GM04504 (cell line): Measurements from ENCODE around the gene ZNF317.
"Not testable (repeated sequence)": the region's sequence is repeated elsewhere in the genome, so short reads cannot be mapped to it uniquely, and the experiment has no call there.

Experiments used
- DNase-seq: peaks from one replicate; pipeline ENCODE4 v3.0.0-alpha.2; 2012; ENCODE audit warnings: low read depth

The ZNF317 gene

DNA sequence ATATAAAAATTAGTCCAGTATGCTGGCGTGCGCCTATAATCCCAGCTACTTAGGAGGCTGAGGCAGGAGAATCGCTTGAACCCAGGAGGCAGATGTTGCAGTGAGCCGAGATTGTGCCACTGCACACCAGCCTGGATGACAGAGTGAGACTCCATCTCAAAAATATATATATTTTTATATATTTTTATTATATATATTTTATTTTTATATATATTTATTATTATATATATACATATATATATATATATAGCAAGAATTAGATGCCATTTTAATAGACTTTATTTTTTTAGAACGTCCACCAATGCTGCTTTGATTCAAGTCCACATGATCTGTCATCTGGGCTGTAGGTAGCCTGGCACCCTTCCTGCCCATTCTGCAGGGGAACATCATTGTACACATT is 35.1 kb downstream of the ZNF317 start:
- DNase-seq: no peak

DNA sequence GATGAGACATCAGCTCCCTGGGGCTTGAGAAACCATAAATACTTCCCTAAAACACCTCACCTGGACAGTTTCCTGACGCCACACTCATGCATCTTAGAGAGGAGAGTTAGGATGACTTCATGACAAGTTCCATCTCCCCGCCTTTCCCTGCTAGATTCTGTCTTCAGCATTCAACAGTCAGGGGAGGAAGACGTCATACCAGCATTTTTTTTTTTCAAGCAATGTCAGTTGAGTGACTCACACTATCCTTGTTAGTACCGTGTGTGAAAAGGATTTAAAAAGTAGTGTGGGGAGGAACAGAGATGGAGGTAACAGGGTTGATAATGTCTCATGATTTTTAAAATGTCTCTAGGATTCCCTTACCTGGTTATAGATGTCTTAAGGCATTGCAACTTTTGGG is 38.7 kb downstream of the ZNF317 start, which contains the start of gene OR7D2:
Gene OR7D2, plus strand, starts transcription at position 79 of the 400 bp plus-strand sequence. CDS start 6,803 bp downstream, outside the sequence.
- DNase-seq: no peak

DNA sequence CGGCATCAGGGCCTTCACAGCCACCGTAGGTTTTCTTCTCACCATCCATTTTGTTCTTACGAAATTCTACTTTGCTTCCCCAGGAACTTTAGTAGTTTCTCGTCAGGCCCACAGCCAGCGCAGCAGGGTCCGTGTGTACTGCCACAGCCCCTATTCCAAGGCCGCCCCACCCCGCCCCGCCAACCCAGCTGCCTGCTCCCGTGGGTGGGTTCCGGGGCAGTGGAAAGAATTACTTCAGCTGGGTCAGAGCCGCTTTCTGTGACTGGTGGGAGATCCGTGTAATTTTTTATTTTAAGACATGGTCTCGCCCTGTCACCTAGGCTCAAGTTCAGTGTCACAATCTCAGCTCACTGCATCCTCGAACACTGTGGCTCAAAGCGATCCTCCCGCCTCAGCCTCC is 42.8 kb downstream of the ZNF317 start:
- no peak for DNase-seq

DNA sequence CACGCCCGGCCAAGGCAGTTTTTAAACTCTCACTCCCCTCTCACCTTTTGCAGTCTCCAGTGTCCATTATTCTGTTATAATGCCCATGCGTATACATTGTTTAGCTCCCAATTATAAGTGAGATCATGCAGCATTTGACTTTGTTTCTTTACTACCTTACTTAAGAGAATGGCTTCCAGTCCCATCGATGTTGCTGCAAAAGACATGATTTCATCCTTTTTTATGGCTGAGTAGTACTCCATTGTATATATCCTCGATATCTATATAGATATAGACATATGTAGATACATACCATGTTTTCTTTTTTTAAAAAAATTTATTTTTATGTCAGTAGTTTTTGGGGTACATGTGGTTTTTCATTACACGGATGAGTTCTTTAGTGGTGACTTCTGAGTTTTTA is 47.0 kb downstream of the ZNF317 start:
- no peak for DNase-seq

DNA sequence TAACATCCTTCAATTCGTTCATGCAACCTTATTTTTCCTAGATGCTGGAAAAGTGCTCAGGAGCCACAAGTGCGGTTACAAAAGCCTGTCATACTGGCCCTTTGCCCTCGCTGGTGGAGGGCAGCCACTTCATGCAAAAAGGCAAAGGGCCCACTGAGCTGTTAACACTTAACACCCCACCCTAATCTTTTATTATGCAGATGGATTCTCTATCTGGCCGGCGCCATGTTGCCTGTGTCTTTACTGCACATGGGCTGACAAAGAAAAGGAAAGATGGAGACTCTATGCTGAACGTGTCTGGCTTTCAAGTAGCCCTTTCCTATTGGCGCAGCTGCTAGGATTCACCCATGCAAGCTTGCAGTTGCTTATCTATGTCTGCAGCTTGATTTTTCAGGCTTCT is 49.3 kb downstream of the ZNF317 start:
- no peak for DNase-seq

DNA sequence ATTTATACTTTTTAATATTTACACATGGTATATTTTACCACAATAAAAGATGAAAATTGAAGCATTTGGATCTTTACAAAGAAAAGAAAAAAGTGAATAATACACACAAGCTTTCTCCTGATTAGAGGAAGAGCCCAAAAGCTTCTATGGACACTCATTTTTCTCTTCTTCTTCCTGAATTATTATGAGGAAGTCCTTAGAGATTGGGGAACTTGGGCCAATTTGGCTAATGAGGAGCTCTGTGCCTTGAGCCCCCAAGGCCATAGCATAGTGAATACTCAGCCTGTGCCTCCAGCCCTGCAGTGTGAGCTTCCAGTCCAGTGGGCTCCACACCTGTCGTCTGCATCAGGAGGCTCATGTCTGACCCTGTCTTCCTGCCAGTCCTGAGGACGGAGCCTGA is 57.8 kb downstream of the ZNF317 start:
- not testable (repeated sequence) for DNase-seq

DNA sequence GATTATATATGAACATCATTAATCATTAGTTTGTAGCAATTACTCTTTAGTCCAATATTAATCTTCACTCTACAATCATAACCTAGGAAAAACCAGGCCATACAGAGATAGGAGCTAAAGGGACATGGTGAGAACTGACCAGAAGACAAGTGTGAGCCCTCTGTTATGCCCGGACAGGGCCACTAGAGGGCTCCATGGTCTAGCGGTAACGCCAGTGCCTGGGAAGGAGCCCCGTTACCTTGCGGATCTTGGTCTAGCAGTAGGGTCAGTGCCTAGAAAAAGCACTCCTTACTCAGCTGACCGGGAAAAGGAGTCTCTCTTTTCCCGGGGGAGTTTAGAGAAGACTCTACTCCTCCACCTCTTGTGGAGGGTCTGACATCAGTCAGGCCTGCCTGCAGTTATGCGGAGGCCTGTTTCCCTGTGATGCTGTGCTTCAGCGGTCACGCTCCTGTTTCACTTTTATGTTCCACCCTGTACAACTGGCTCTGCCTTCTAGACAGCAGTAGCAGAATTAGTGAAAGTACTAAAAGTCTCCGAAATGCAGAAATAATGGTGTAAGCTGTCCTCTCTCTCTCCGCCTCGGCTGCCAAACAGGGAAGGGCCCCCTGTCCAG is 65.4 kb downstream of the ZNF317 start:
- DNase-seq: peak; percentile 30
